Measurements from ENCODE around the gene ADRB2. TPM values are rescaled to one million over a fixed set of nuclear protein-coding genes. Genes with fewer than 3 reads are reported as not detected.

ADRB2 gene
- total RNA-seq, 4 donors from 2014 or later, result 68.8 to 109 (median 86.4) TPM

GRCh38 chr5:148864113-148864841, 37.9 kb downstream of the ADRB2 start:
- 65% methylated on average over 5 of the region's 5 CpGs for WGBS
- no peak overlapping the region for H3K27ac ChIP-seq

GRCh38 chr5:148866024-148866423, 39.6 kb downstream of the ADRB2 start:
- Histone ChIP-seq H3K9me3 (no peaks in the 10 kb centered on the region), H3K36me3 (no peaks in the 10 kb centered on the region), H3K27me3 (no peaks in the 10 kb centered on the region), H3K4me1 (peaks cover 2% of the 10 kb centered on the region), H3K4me3 (no peak overlapping the region), H3K27ac (no peak overlapping the region)
- no peak for TF ChIP-seq POLR2A (IDR thresholded peaks at IDR 0.05)
- TF ChIP-seq CTCF (IDR thresholded peaks at IDR 0.05), result no peak
- no peak for TF ChIP-seq EP300 (IDR thresholded peaks at IDR 0.05)
- no peak for TF ChIP-seq POLR2AphosphoS5 (IDR thresholded peaks at IDR 0.05)
- DNase-seq (ENCODE audit: low spot score in 2 of 2), result no peak
- 90% methylated on average over 2 of the region's 2 CpGs for WGBS

More at GRCh38 chr5:148864113-148864841, 37.9 kb downstream of the ADRB2 start:
- no peak for DNase-seq (ENCODE audit: low spot score in 2 of 2)
- Histone ChIP-seq H3K36me3 (no peaks in the 10 kb centered on the region), H3K9me3 (no peaks in the 10 kb centered on the region), H3K27me3 (no peaks in the 10 kb centered on the region), H3K4me3 (no peak overlapping the region), H3K4me1 (peaks cover 16% of the 10 kb centered on the region)
- TF ChIP-seq POLR2A (IDR thresholded peaks at IDR 0.05) (no peak), CTCF (IDR thresholded peaks at IDR 0.05) (no peak), EP300 (IDR thresholded peaks at IDR 0.05) (no peak), POLR2AphosphoS5 (IDR thresholded peaks at IDR 0.05) (no peak)

GRCh38 chr5:148873120-148873519, 46.7 kb downstream of the ADRB2 start:
- Histone ChIP-seq H3K27ac (no peak overlapping the region), H3K4me3 (no peak overlapping the region), H3K36me3 (no peaks in the 10 kb centered on the region), H3K27me3 (no peaks in the 10 kb centered on the region), H3K4me1 (peaks cover 14% of the 10 kb centered on the region), H3K9me3 (no peaks in the 10 kb centered on the region)
- TF ChIP-seq POLR2AphosphoS5 (IDR thresholded peaks at IDR 0.05), result no peak
- no peak for TF ChIP-seq CTCF (IDR thresholded peaks at IDR 0.05)
- TF ChIP-seq POLR2A (IDR thresholded peaks at IDR 0.05), result no peak
- no peak for TF ChIP-seq EP300 (IDR thresholded peaks at IDR 0.05)
- 90% methylated on average over 5 of the region's 5 CpGs for WGBS
- DNase-seq (ENCODE audit: low spot score in 2 of 2), result no peak

GRCh38 chr5:148873690-148874485, 47.5 kb downstream of the ADRB2 start:
- no peak overlapping the region for H3K4me3 ChIP-seq
- H3K4me1 ChIP-seq, result peaks cover 14% of the 10 kb centered on the region
- TF ChIP-seq POLR2AphosphoS5 (IDR thresholded peaks at IDR 0.05), result no peak
- TF ChIP-seq EP300 (IDR thresholded peaks at IDR 0.05), result no peak
- no peak for TF ChIP-seq POLR2A (IDR thresholded peaks at IDR 0.05)
- TF ChIP-seq CTCF (IDR thresholded peaks at IDR 0.05), result no peak
- DNase-seq (ENCODE audit: low spot score in 2 of 2), result no peak
- no peaks in the 10 kb centered on the region for H3K9me3 ChIP-seq
- WGBS, result 71% methylated on average over 3 of the region's 3 CpGs
- no peaks in the 10 kb centered on the region for H3K27me3 ChIP-seq
- H3K36me3 ChIP-seq, result no peaks in the 10 kb centered on the region
- H3K27ac ChIP-seq, result no peak overlapping the region
